Measurements from ENCODE around the gene ZBTB49.

ZBTB49 gene

GRCh38 chr4:4296283-4296846, 6.3 kb downstream of the ZBTB49 start (continued):
- TF ChIP-seq PRDM2 (tag by site-specific recombination; IDR thresholded peaks at IDR 0.05; ENCODE audit: borderline replicate concordance) (no peak), ZNF558 (tag by site-specific recombination; IDR thresholded peaks at IDR 0.05) (no peak), ZNF324 (tag by site-specific recombination; IDR thresholded peaks at IDR 0.05) (no peak), ZNF692 (tag by site-specific recombination; IDR thresholded peaks at IDR 0.05) (no peak), RBAK (tag by site-specific recombination; IDR thresholded peaks at IDR 0.05) (no peak), ZNF747 (tag by site-specific recombination; IDR thresholded peaks at IDR 0.05) (no peak), SP3 (tag by site-specific recombination; IDR thresholded peaks at IDR 0.05) (no peak), ZNF239 (tag by site-specific recombination; IDR thresholded peaks at IDR 0.05) (no peak), ZNF394 (tag by site-specific recombination; IDR thresholded peaks at IDR 0.05; ENCODE audit: borderline replicate concordance) (no peak), ZNF398 (tag by site-specific recombination; IDR thresholded peaks at IDR 0.05) (no peak)

GRCh38 chr4:4299006-4299405, 9.0 kb downstream of the ZBTB49 start:
- POLR2A ChIA-PET, result interaction anchor here (1.3 kb wide), 1 partner anchor 9 kb away, joined by 3 read pairs; the partner anchor contains the start of genes LYAR and ZBTB49
- Histone ChIP-seq H3K4me1 (ENCODE audit: control insufficient read depth, insufficient read depth, low read length) (no peaks in the 10 kb centered on the region), H3K9me3 (ENCODE audit: control insufficient read depth, insufficient read depth, low read depth, low read length) (no peaks in the 10 kb centered on the region), H3K27ac (ENCODE audit: extremely low read depth, low read depth, low read length) (no peak overlapping the region), H3K36me3 (ENCODE audit: control insufficient read depth in 2 of 2, insufficient read depth in 1 of 2, low read length in 2 of 2) (peaks cover 0 to 24% of the 10 kb centered on the region in 2 experiments; a peak in 2 of 3 replicates), H3K4me3 (ENCODE audit: low read depth, low read length) (no peak overlapping the region)
- no peak for TF ChIP-seq ZNF184 (tag by site-specific recombination; IDR thresholded peaks at IDR 0.05)
- TF ChIP-seq ZNF623 (tag by site-specific recombination; IDR thresholded peaks at IDR 0.05), result no peak
- TF ChIP-seq ZNF157 (tag by site-specific recombination; IDR thresholded peaks at IDR 0.05), result no peak
- no peak for TF ChIP-seq ZNF677 (tag by site-specific recombination; IDR thresholded peaks at IDR 0.05)
- no peak for TF ChIP-seq ZFP37 (tag by site-specific recombination; IDR thresholded peaks at IDR 0.05)
- TF ChIP-seq SP7 (tag by site-specific recombination; IDR thresholded peaks at IDR 0.05), result no peak
- no peak for TF ChIP-seq ZNF146 (tag by site-specific recombination; IDR thresholded peaks at IDR 0.05)
- no peak for TF ChIP-seq YY2 (tag by site-specific recombination; IDR thresholded peaks at IDR 0.05)
- no peak for TF ChIP-seq ZNF747 (tag by site-specific recombination; IDR thresholded peaks at IDR 0.05)
- no peak for TF ChIP-seq ZNF140 (tag by site-specific recombination; IDR thresholded peaks at IDR 0.05)
- TF ChIP-seq ZSCAN5A (tag by site-specific recombination; IDR thresholded peaks at IDR 0.05), result no peak
- TF ChIP-seq ZBTB26 (tag by site-specific recombination; optimal IDR thresholded peaks at IDR 0.05), result no peak
- TF ChIP-seq GFI1B (tag by site-specific recombination; IDR thresholded peaks at IDR 0.05), result no peak
- CTCF ChIA-PET, result no interaction called here
